Dedifferentiated amniotic fluid mesenchymal stem cell (primary cell): ENCODE measurements around the gene NCAPH2.

Experiments used
- DNase-seq: peaks from one replicate; pipeline ENCODE4 v3.0.0-alpha.2; 2016; ENCODE audit errors: extremely low spot score

The NCAPH2 gene

GRCh38 chr22:50547263-50547985, 39.4 kb downstream of the NCAPH2 start:
- DNase-seq = no peak

DNA sequence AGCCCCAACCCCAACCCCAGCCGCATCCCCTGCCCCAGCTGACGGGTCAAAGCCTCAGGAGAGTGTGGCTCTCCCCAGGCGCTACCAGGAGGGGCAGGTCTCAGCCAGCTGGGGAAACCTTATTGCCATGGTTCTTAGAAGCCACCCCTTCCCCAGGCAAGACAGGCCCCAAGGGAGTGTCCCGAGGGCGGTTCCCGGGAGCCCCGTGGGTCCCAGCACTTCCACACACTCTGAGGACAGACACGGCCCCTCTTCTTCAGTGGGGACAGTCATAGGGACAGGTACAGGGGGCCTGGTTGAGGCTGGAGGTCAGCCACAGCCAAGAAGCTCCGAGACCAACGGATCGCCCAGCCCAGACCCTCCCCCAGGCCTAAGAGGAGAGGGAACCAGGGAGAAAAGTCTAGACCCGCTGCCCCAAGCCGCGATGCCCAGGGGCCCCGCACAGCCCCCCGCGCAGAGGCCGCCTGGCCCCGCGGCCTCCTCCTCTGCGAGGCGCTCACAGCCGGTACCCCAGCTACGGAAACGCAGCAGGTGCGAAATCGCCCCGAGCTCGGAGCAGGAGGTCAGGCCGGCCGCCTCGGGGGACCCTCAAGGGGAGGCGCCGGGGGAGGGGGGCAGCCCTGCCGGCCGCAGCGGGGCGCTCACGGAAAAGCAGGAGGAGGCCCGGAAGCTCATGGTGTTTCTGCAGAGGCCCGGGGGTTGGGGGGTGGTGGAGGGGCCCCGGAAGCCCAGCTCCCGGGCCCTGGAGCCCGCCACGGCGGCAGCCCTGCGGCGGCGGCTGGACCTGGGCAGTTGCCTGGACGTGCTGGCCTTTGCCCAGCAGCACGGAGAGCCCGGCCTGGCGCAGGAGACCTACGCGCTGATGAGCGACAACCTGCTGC, 40.3 kb downstream of the NCAPH2 start:
- no peak for DNase-seq

DNA sequence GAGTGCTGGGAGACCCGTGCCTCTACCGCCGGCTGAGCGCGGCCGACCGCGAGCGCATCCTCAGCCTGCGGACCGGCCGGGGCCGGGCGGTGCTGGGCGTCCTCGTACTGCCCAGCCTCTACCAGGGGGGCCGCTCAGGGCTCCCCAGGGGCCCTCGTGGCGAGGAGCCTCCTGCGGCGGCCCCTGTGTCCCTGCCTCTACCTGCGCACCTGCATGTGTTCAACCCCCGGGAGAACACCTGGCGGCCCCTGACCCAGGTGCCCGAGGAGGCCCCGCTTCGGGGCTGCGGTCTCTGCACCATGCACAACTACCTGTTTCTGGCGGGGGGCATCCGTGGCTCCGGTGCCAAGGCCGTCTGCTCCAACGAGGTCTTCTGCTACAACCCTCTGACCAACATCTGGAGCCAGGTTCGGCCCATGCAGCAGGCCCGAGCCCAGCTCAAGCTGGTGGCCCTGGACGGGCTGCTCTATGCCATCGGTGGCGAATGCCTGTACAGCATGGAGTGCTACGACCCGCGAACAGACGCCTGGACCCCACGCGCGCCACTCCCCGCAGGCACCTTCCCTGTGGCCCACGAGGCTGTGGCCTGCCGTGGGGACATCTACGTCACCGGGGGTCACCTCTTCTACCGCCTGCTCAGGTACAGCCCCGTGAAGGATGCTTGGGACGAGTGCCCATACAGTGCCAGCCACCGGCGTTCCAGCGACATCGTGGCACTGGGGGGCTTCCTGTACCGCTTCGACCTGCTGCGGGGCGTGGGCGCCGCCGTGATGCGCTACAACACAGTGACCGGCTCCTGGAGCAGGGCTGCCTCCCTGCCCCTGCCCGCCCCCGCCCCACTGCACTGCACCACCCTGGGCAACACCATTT, 41.1 kb downstream of the NCAPH2 start:
- no peak for DNase-seq

DNA sequence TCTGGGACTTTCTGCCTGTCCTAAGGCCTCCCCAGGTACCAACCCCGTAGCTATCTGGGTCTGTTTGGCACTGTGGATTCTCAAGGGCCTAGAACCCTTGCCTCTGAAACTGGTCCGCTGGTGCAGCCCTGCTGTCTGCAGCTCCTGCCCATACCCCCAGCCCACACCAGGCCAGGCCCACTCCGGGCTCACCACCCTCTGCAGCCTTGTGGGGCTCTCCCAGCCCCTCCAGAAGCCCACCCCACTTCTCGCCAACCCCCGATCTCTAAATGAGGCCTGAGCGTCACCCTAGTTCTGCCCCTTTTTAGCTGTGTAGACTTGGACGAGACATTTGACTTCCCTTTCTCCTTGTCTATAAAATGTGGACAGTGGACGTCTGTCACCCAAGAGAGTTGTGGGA, 42.4 kb downstream of the NCAPH2 start:
- DNase-seq = no peak

DNA sequence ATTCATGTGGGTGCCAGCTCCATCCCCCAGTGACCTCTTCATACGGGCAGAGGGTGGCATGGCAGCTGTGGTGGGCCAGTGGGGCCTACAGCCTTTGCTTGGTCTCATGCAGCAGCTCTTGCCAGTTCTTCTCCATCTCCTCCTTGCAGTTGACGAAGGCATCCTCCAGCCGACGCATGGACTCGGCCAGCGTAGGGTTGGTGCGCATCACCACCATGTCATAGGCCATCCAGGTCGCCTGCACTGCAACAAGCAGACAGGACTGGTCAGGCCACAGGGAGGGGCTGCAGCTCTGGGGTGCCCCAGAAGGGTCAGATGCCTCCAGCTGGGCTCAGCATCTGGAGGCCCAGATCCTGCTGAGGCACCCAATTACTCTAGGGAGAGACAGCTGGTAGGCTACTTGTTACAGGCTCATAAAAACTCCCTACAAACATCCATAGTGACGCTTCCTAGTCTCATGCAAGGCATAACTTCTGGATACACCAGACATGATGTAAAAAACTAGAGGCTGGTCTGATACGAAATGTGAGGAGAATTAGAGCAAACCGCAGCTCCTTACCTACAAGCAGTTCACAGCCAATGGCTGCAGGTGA, 43.2 kb downstream of the NCAPH2 start:
- no peak for DNase-seq

GRCh38 chr22:50553310-50553709, 45.3 kb downstream of the NCAPH2 start:
- DNase-seq = no peak

DNA sequence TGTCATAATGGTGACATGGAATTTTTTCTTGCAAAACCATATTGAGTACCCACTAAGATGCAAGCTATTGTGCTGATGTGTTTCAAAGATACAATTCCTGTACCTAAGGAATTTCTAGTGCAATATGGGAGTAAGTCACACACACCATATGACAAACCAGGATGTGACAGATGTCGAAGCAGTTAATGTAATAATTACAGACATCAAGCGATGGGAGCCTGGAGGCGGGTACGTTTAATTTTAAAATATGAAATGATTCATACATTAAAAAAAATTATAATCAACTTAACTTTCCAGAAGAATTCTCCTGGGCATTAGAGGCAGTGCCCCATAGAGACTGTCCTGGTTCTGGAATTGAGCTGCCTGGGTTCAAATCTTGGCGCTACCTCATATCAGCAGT, 48.7 kb downstream of the NCAPH2 start:
- DNase-seq = no peak

- DNase-seq = no peak
Observed at GRCh38 chr22:50560034-50560433, 52.0 kb downstream of the NCAPH2 start.

- DNase-seq = no peak
Observed at GRCh38 chr22:50561401-50562358, 53.7 kb downstream of the NCAPH2 start.

- DNase-seq = peak; percentile 88
Observed at GRCh38 chr22:50562523-50563412, 54.7 kb downstream of the NCAPH2 start, which contains the start of gene SYCE3. SYCE3 (minus strand) TSS chr22:50562919; CDS start chr22:50556405, 6,514 bp downstream.

GRCh38 chr22:50563413-50564160, 55.6 kb downstream of the NCAPH2 start:
- DNase-seq = no peak

DNA sequence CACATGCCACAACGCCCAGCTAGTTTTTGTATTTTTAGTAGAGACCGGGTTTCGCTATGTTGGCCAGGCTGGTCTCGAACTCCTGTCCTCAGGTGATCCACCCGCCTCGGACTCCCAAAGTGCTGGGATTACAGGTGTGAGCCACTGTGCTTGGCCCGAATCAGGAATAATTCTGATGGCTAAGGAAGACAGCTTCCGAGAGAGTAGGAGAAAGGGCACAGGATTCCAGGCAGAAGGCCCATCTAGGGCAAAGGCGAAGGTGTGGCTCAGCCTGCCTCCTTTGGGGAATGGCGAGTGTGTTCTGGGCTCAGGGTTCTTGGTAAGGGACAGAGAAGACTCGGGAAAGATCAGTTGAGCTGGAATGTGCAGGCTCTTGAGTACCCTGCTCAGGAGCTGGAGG, 56.3 kb downstream of the NCAPH2 start:
- DNase-seq = no peak

- no peak for DNase-seq
Observed at GRCh38 chr22:50567721-50568252, 59.8 kb downstream of the NCAPH2 start.

DNA sequence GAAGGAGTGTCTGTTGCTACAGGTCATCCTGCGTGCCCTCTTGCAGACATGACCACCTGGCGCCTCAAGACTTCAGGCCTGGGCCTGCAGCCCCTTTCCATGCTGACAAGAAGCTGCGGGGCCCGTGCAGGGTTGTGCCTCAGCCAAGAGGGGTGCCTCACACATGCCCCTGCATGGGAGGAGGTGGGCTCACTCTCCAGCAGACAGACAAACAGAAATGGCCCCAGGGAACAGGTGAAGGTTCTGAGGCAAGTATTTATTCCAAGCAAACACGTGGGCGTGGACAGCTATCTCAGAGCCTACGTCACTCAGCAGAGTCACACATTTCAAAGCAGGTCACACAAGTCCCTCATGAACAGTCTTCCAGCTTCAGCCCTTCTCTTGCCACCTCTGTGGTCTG, 60.6 kb downstream of the NCAPH2 start:
- DNase-seq = no peak

- no peak for DNase-seq
Observed at GRCh38 chr22:50569041-50569459, 61.0 kb downstream of the NCAPH2 start.

DNA sequence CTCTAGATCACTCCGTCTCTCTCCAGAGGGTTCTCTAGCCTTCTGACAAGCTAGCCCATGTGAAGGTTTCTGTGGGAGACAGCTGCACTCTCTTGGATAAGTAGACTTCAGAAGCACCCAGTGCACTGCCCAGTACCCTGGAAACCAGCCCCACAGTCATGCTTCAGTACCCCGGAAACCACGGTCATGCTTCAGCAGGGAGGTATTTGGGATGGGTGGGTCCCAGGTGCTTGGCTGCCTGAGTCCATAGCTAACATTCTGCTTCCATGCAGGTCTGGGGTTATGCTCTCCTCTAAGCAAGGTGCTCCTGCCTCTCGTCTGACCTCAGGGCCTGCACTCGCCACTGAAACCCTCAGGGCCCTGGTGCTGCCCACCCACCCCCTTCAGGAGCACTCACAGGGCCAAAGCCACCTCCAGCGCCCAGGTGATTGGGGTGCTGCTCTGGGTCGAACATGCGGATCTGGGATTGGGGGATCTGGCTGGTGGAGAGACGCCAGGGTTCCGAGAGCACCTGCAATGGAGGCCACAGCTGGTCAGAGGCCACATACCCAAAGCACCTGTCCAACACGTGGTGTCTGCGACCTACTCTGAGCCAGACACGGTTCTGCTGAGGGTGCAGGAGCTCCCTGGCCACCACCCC, 62.0 kb downstream of the NCAPH2 start:
- DNase-seq = no peak

DNA sequence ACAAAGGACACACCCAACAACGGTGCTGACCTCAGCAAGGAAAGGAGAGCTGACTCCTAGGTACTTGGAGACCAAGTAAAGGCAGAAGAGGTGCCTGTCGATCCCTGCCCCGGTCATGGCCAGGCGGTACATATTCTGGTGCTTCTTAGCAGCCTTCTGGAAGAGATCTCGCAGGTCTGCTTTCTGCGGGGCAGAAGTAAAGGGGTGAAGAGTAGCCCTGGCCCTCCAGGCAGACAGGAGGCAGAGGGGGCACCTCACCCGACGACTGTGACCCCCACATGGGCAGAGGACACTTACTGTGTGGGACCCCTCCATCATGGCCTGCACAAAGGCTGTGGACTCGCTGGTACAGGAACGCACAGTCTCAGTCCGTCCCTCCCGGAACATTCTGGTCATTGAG, 62.8 kb downstream of the NCAPH2 start:
- DNase-seq = no peak
